ENCODE results near the gene TNFSF12. TPM values are rescaled to one million over a fixed set of nuclear protein-coding genes. Genes with fewer than 3 reads are reported as not detected.
"Not testable (repeated sequence)": the region's sequence is repeated elsewhere in the genome, so short reads cannot be mapped to it uniquely, and the experiment has no call there.

TNFSF12 gene
- total and polyA plus RNA-seq, 11 donors = 19.6 to 49.5 (median 35.1) TPM

GRCh38 chr17:7591596-7591995, 42.7 kb downstream of the TNFSF12 start:
- H3K27me3 ChIP-seq = no peaks in the 10 kb centered on the region
- H3K4me1 ChIP-seq = peaks cover 3 to 31% (median 15%) of the 10 kb centered on the region in 12 donors
- peaks cover 6 to 80% (median 71%) of the 10 kb centered on the region in 9 donors for H3K36me3 ChIP-seq
- 81 to 92% (median 89%) methylated on average over 5 of the region's 5 CpGs for WGBS, 4 donors
- no peak overlapping the region for H3K27ac ChIP-seq
- no peak for DNase-seq
- no peak overlapping the region for H3K4me3 ChIP-seq
- ATAC-seq = no peak
- intact Hi-C loops (cut with DNase I) = no loop called here
- H3K9me3 ChIP-seq = no peaks in the 10 kb centered on the region
- TF ChIP-seq, protein P1, sequence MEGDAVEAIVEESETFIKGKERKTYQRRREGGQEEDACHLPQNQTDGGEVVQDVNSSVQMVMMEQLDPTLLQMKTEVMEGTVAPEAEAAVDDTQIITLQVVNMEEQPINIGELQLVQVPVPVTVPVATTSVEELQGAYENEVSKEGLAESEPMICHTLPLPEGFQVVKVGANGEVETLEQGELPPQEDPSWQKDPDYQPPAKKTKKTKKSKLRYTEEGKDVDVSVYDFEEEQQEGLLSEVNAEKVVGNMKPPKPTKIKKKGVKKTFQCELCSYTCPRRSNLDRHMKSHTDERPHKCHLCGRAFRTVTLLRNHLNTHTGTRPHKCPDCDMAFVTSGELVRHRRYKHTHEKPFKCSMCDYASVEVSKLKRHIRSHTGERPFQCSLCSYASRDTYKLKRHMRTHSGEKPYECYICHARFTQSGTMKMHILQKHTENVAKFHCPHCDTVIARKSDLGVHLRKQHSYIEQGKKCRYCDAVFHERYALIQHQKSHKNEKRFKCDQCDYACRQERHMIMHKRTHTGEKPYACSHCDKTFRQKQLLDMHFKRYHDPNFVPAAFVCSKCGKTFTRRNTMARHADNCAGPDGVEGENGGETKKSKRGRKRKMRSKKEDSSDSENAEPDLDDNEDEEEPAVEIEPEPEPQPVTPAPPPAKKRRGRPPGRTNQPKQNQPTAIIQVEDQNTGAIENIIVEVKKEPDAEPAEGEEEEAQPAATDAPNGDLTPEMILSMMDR (IDR thresholded peaks at IDR 0.05) = no peak
- no peak for TF ChIP-seq POLR2A (IDR thresholded peaks at IDR 0.05)

GRCh38 chr17:7592422-7593021, 43.7 kb downstream of the TNFSF12 start:
- Histone ChIP-seq H3K4me1 (peaks cover 3 to 24% (median 15%) of the 10 kb centered on the region in 12 donors), H3K27ac (no peak overlapping the region), H3K4me3 (no peak overlapping the region), H3K27me3 (no peaks in the 10 kb centered on the region), H3K36me3 (peaks cover 6 to 83% (median 74%) of the 10 kb centered on the region in 9 donors), H3K9me3 (no peaks in the 10 kb centered on the region)
- WGBS, 4 donors = 89 to 94% (median 94%) methylated on average over 23 of the region's 23 CpGs
- TF ChIP-seq POLR2A (IDR thresholded peaks at IDR 0.05) = no peak
- TF ChIP-seq, protein P1 (IDR thresholded peaks at IDR 0.05) = no peak
- intact Hi-C loops (cut with DNase I) = no loop called here
- DNase-seq (no peak), ATAC-seq (no peak)

- DNase-seq (no peak), ATAC-seq (no peak)
- no peak for TF ChIP-seq POLR2A (IDR thresholded peaks at IDR 0.05)
- TF ChIP-seq, protein P1 (IDR thresholded peaks at IDR 0.05) = no peak
- intact Hi-C loops (cut with DNase I) = no loop called here
- no peak overlapping the region for H3K27ac ChIP-seq
- H3K36me3 ChIP-seq = peaks cover 6 to 81% (median 74%) of the 10 kb centered on the region in 9 donors
- WGBS, 4 donors = 76 to 80% (median 79%) methylated on average over 12 of the region's 12 CpGs
- no peaks in the 10 kb centered on the region for H3K9me3 ChIP-seq
- no peaks in the 10 kb centered on the region for H3K27me3 ChIP-seq
- peaks cover 3 to 16% (median 13%) of the 10 kb centered on the region in 12 donors for H3K4me1 ChIP-seq
- no peak overlapping the region for H3K4me3 ChIP-seq
Measured at GRCh38 chr17:7593296-7593695, 44.4 kb downstream of the TNFSF12 start.

GRCh38 chr17:7597561-7597960, 48.7 kb downstream of the TNFSF12 start:
- H3K27me3 ChIP-seq; intact Hi-C loops (cut with DNase I); H3K4me3 ChIP-seq; ATAC-seq; H3K27ac ChIP-seq; H3K4me1 ChIP-seq; DNase-seq; H3K9me3 ChIP-seq: not testable (repeated sequence)
- peaks cover 19 to 97% (median 96%) of the 10 kb centered on the region in 9 donors for H3K36me3 ChIP-seq
- WGBS, 4 donors = 83 to 97% (median 88%) methylated on average over 5 of the region's 5 CpGs

- ATAC-seq = peak; percentile 96 to 99 (median 97)
- TF ChIP-seq, protein P1 (IDR thresholded peaks at IDR 0.05) = no peak
- peak in 1 of 2 donors; percentile 13 for TF ChIP-seq POLR2A (IDR thresholded peaks at IDR 0.05)
- WGBS, 4 donors = 64 to 65% (median 64%) methylated on average over 4 of the region's 4 CpGs
- intact Hi-C loops (cut with DNase I) = no loop called here
- H3K4me3 ChIP-seq = no peak overlapping the region
- H3K4me1 ChIP-seq = peaks cover 0 to 39% (median 15%) of the 10 kb centered on the region in 12 donors
- DNase-seq = peak in 2 of 5 donors; percentile 40 to 51
- peak overlapping the region; percentile 48 to 93 (median 82) for H3K27ac ChIP-seq
- no peaks in the 10 kb centered on the region for H3K27me3 ChIP-seq
- no peaks in the 10 kb centered on the region for H3K9me3 ChIP-seq
- peaks cover 5 to 71% (median 51%) of the 10 kb centered on the region in 9 donors for H3K36me3 ChIP-seq
Measured at GRCh38 chr17:7606280-7606679, 57.4 kb downstream of the TNFSF12 start.

Data from heart left ventricle (tissue), 16 donors.